Measurements from ENCODE around the gene FAM234A. TPM values are rescaled to one million over a fixed set of nuclear protein-coding genes. Genes with fewer than 3 reads are reported as not detected.

Gene FAM234A, protein sequence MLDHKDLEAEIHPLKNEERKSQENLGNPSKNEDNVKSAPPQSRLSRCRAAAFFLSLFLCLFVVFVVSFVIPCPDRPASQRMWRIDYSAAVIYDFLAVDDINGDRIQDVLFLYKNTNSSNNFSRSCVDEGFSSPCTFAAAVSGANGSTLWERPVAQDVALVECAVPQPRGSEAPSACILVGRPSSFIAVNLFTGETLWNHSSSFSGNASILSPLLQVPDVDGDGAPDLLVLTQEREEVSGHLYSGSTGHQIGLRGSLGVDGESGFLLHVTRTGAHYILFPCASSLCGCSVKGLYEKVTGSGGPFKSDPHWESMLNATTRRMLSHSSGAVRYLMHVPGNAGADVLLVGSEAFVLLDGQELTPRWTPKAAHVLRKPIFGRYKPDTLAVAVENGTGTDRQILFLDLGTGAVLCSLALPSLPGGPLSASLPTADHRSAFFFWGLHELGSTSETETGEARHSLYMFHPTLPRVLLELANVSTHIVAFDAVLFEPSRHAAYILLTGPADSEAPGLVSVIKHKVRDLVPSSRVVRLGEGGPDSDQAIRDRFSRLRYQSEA
- 30.1 and 67.4 TPM in 2 replicates for total RNA-seq

DNA sequence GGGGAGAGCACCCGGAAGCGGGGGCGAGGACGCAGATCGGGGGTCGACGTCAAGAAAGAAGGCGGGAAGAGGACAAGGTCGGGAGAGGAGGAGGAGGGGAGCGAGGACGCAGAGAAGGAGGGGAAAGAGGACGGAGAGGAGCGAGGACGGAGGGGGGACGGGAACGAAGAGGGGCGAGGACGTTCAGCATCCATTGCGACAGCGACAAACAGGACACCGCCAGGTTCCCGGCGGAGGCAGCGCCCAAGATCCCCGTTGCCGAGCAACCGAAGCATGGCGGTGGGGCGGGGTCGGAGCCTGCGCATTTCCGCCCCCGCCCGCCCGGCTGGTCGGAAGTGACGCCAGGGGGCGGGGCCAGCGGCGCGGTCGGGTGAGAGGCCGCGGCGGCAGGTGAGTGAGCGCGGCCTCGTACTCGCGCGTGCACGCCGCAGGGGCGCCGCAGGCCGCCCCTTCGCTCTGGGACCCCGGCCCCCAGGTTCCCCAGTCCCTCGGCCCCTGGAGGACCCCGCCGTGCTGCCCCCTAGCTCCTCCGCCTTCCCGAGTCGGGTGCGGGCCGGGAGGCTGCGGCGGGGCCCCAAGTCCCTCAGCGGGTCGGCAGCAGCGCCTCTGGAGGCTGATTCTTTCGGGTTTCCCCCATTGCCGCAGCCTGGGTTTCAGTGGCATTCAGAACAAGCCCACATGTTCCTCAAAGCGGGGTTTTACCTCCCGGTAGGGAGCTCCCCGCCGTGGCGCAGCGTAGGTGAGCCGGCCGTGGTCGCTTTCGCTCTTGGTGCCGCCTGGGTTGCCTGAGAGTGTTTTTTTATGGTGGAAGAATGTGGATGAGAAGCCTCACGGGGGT is at the start of gene FAM234A:
Gene FAM234A (plus strand): TSS at position 354 of the 838 bp plus-strand sequence. CDS start 19,593 bp downstream, outside the sequence.

DNA sequence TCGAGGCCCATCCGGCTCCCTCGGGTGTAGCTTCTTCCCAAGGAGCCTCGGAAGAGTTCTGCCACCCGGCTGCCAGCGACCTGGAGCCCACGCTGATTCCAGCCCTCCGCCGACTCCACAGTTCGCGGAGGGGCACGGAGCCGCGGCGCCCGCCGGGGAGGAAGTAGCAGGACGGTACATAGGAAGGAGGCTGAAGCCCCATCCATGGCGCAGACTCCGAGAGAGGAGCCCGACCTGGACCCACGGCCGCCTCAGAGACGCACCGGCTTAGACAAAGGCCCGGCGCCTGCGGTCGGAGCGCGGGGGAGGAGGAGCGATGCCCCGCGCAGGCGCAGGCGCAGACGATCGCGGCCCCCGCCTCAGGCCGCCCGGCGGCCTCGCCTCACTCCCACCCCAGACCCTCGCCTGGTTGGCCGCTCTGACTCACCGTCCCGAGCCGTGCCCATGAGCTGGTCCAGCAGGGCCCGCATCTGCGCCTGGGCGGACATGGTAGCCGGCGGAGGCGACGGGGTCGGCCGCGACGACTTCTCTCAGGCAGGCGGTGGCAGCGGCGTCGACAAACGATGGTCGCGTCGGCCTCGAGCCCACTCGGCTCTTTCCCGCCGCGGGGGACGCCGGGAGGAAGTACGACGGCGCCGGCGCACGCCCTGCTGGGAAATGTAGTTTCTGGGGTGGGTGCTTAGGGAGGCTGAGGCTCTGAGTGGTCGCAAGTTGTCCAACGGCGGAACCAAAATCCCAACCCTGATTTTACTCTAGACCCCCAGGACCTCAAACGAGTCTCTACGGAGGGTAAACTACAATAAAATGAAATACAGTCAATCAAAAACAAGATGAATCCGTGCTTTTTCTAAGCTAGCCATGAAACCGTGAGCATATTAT is 5.5 kb upstream of the FAM234A start, which contains the start of gene LUC7L:
Gene LUC7L (minus strand): TSS at position 598 of the 879 bp plus-strand sequence. CDS start 110 bp downstream, at position 488.

DNA sequence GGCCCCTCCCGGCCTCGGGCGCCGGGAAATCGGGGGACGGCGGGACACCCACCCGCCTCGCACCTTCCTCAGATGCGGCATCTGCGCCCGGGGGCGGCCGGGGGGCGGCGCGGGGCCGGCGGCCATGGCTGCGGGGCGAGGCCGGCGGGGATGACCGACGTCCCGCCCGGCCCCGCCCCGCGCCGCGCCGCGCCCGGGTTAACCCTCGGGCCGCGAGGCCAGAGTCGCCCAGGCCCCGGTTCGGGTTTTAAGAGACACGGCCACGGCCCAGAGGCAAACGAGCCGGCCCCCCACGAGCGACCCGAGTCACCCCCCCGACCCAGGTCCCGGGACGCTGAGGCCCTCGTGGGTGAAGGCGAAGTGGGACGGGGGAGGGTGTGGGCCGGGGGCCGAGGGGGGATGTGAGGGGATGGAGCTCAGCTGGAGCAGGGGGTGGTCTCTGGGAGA is 41.2 kb downstream of the FAM234A start, which contains the start of gene RGS11:
Gene RGS11 (minus strand): TSS at position 159 of the 447 bp plus-strand sequence. CDS start 33 bp downstream, at position 126.

DNA sequence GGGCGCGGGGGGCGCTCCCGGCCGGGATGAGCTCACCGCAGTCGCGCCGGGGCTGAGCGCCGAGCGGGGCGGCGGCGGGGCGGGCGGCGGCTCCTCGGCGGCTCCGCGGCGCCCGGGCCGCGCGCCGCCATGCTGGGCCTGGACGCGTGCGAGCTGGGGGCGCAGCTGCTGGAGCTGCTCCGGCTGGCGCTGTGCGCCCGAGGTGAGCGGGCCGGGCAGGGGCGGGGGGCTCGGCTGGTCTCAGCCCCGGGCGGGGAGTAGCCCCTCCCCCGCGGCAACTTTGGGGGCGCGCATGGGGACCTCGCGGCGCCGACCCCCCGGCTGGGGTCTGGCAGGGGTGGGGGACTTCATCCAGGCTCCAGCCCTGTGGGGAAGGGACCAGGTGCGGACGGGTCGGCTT is 45.9 kb downstream of the FAM234A start, which contains the start of gene ARHGDIG:
Gene ARHGDIG (plus strand): TSS at position 40 of the 400 bp plus-strand sequence. CDS start 90 bp downstream, at position 130.

DNA sequence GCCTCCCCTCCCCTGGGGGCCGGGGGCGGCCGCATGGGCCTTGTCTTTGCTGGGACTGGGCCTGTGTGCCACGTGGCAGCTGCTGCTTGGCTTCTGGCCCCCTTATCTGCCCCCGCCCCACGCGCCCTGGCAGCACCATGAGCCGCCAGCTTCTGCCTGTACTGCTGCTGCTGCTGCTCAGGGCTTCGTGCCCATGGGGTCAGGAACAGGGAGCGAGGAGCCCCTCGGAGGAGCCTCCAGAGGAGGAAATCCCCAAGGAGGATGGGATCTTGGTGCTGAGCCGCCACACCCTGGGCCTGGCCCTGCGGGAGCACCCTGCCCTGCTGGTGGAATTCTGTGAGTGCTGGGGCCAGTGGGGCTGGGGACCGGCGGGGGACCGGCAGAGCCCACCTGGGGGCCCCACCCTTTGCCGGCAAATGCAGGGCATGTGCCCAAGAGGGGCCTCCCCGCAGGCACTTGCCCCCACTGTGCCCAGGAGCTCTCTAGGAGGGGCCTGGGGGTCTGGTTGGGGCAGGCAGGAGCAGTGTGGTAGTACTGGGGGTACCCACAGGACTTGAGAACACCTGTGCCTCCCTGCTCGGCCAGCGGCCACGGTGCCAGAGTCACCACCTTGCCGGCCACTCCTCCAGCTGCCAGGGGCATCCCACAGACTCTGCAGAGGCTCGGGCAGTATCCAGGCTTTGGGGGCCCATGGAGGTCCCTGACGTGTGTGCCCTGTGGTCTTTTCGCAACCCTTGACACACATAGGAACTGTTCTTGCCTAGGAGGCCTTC is 48.6 kb downstream of the FAM234A start, which contains the start of gene PDIA2:
Gene PDIA2 (plus strand): TSS at position 132 of the 773 bp plus-strand sequence. CDS start 6 bp downstream, at position 138.

Other genes with a start within 250 kb of the FAM234A start
- 5.5 and 7.3 TPM in 2 replicates for gene POLR3K, start 181.2 kb upstream of the FAM234A start, total RNA-seq
- gene SNRNP25, start 181.0 kb upstream of the FAM234A start, total RNA-seq: 18.9 and 47.1 TPM in 2 replicates
- 17.8 and 43.6 TPM in 2 replicates for gene RHBDF1, start 162.2 kb upstream of the FAM234A start, total RNA-seq
- 77.2 and 180 TPM in 2 replicates for gene MPG, start 156.6 kb upstream of the FAM234A start, total RNA-seq
- gene NPRL3, start 96.1 kb upstream of the FAM234A start, total RNA-seq: 3.1 and 16.6 TPM in 2 replicates
- gene HBZ, start 82.2 kb upstream of the FAM234A start, total RNA-seq: 0.19 TPM in 1 of 2 replicates, not detected in the other
- gene HBM, start 68.8 kb upstream of the FAM234A start, total RNA-seq: not detected in 2 replicates
- gene HBA2, start 61.9 kb upstream of the FAM234A start, total RNA-seq: 0.32 TPM in 1 of 2 replicates, not detected in the other
- gene HBA1, start 58.1 kb upstream of the FAM234A start, total RNA-seq: not detected in 2 replicates
- gene HBQ1, start 54.4 kb upstream of the FAM234A start, total RNA-seq: 0.97 TPM in 1 of 2 replicates, not detected in the other
- 29.1 and 51.1 TPM in 2 replicates for gene LUC7L, start 5.4 kb upstream of the FAM234A start, total RNA-seq
- 0.81 and 1.6 TPM in 2 replicates for gene RGS11, start 41.1 kb downstream of the FAM234A start, total RNA-seq
- 0.13 TPM in 1 of 2 replicates, not detected in the other for gene ARHGDIG, start 45.8 kb downstream of the FAM234A start, total RNA-seq
- gene PDIA2, start 48.3 kb downstream of the FAM234A start, total RNA-seq: not detected in 2 replicates
- gene AXIN1, start 117.9 kb downstream of the FAM234A start, total RNA-seq: 16.4 and 27.1 TPM in 2 replicates
- 61.0 and 77.7 TPM in 2 replicates for gene MRPL28, start 135.7 kb downstream of the FAM234A start, total RNA-seq
- gene PGAP6, start 147.2 kb downstream of the FAM234A start, total RNA-seq: 82.7 and 108 TPM in 2 replicates
- 44.0 and 53.7 TPM in 2 replicates for gene NME4, start 162.4 kb downstream of the FAM234A start, total RNA-seq
- 14.2 and 19.1 TPM in 2 replicates for gene DECR2, start 167.1 kb downstream of the FAM234A start, total RNA-seq
- 17.5 and 41.9 TPM in 2 replicates for gene RAB11FIP3, start 190.8 kb downstream of the FAM234A start, total RNA-seq

All from bladder microvascular endothelial cell (primary cell).